HG03460 (cell line): ENCODE data around the gene TGM6.

Experiments used
- ATAC-seq: cut with Tn5 transposase; IDR thresholded peaks from one replicate; pipeline ENCODE4 v1.9.1; 2021; ENCODE audit not compliant: unreplicated experiment

TGM6 gene

GRCh38 chr20:2380601-2381000 lies at the start of gene TGM6:
Gene TGM6 (plus strand): TSS chr20:2380901. CDS start chr20:2380969, 68 bp downstream.
- ATAC-seq: no peak

- no peak for ATAC-seq
These were observed 49.6 kb upstream of the TGM6 start for GRCh38 chr20:2331106-2331505.

- no peak for ATAC-seq
These were observed 48.7 kb upstream of the TGM6 start for GRCh38 chr20:2331901-2332565.

GRCh38 chr20:2332711-2333110 lies 48.0 kb upstream of the TGM6 start:
- ATAC-seq: no peak

GRCh38 chr20:2333821-2334220 lies 46.9 kb upstream of the TGM6 start:
- no peak for ATAC-seq

GRCh38 chr20:2335096-2335870 lies 45.4 kb upstream of the TGM6 start:
- ATAC-seq: no peak

GRCh38 chr20:2336471-2336870 lies 44.2 kb upstream of the TGM6 start:
- no peak for ATAC-seq

GRCh38 chr20:2337142-2337541 lies 43.6 kb upstream of the TGM6 start:
- no peak for ATAC-seq

GRCh38 chr20:2338411-2339066 lies 42.2 kb upstream of the TGM6 start:
- ATAC-seq: no peak

- ATAC-seq: no peak
These were observed 40.6 kb upstream of the TGM6 start for GRCh38 chr20:2340136-2340535.

- ATAC-seq: no peak
These were observed 39.9 kb upstream of the TGM6 start for GRCh38 chr20:2340823-2341222.

GRCh38 chr20:2341336-2341735 lies 39.4 kb upstream of the TGM6 start:
- no peak for ATAC-seq

- ATAC-seq: no peak
These were observed 38.5 kb upstream of the TGM6 start for GRCh38 chr20:2342243-2342642.

GRCh38 chr20:2346188-2346587 lies 34.5 kb upstream of the TGM6 start:
- no peak for ATAC-seq

- no peak for ATAC-seq
These were observed 32.4 kb upstream of the TGM6 start for GRCh38 chr20:2348336-2348735.

GRCh38 chr20:2349801-2350200 lies 30.9 kb upstream of the TGM6 start:
- no peak for ATAC-seq

- no peak for ATAC-seq
These were observed 30.1 kb upstream of the TGM6 start for GRCh38 chr20:2350606-2351005.

- ATAC-seq: no peak
These were observed 27.5 kb upstream of the TGM6 start for GRCh38 chr20:2353231-2353630.

GRCh38 chr20:2357114-2357513 lies 23.6 kb upstream of the TGM6 start:
- no peak for ATAC-seq

GRCh38 chr20:2358006-2358405 lies 22.7 kb upstream of the TGM6 start:
- ATAC-seq: no peak

GRCh38 chr20:2361035-2361593 lies 19.6 kb upstream of the TGM6 start:
- no peak for ATAC-seq

- no peak for ATAC-seq
These were observed 17.5 kb upstream of the TGM6 start for GRCh38 chr20:2363187-2363586.
